Esophagus (tissue), 2 donors: ENCODE results near the gene PSTK. TPM values are rescaled to one million over a fixed set of nuclear protein-coding genes. Genes with fewer than 3 reads are reported as not detected.

Experiments used
- H3K27ac ChIP-seq, 2 donors: one replicate each; pipeline ENCODE4 v1.5.1; 2013; ENCODE audit warnings: low read depth in 2 of 2, mild to moderate bottlenecking in 2 of 2, inconsistent platforms in 1 of 2, low read length in 1 of 2, moderate library complexity in 1 of 2
- H3K27me3 ChIP-seq, 2 donors: one replicate each; pipeline ENCODE4 v1.6.1; 2013; ENCODE audit warnings: low read length in 2 of 2, control low read depth in 1 of 2, mild to moderate bottlenecking in 1 of 2; ENCODE audit not compliant: insufficient read depth in 2 of 2, control insufficient read depth in 1 of 2
- H3K36me3 ChIP-seq, 2 donors: one replicate each; pipeline ENCODE4 v1.6.1; 2013; ENCODE audit warnings: low read length in 1 of 2; ENCODE audit not compliant: control insufficient read depth in 2 of 2, insufficient read depth in 2 of 2
- H3K4me1 ChIP-seq, 2 donors: one replicate each; pipeline ENCODE4 v1.6.1; 2013; ENCODE audit warnings: low read length in 1 of 2; ENCODE audit not compliant: control insufficient read depth in 2 of 2, insufficient read depth in 2 of 2
- H3K4me3 ChIP-seq, 2 donors: one replicate each; pipeline ENCODE4 v1.5.1; 2013; ENCODE audit warnings: low read length in 2 of 2, mild to moderate bottlenecking in 2 of 2, low read depth in 1 of 2, moderate library complexity in 1 of 2
- H3K9me3 ChIP-seq, 2 donors: one replicate each; pipeline ENCODE4 v1.6.1; 2013; ENCODE audit warnings: mild to moderate bottlenecking in 2 of 2, low read depth in 1 of 2, low read length in 1 of 2, moderate library complexity in 1 of 2; ENCODE audit not compliant: control insufficient read depth in 2 of 2, insufficient read depth in 1 of 2
- WGBS, 2 donors: extraction: QIAGEN DNeasy Blood & Tissue Kit; methylation state at CpG; one replicate each; pipeline ENCODE4 v1.1.7; 2013; 5-methylcytosine and 5-hydroxymethylcytosine counted together
- polyA plus RNA-seq, 2 donors: library from polyadenylated mRNA; stranded (reverse); fragments of 200-250 nt; gene quantifications; one replicate each; pipeline ENCODE4 v1.2.3, GENCODE V29; 2013
- donor health status: healthy with polysubstance abuse.
- donor health status: Bipolar disorder and iron deficiency.

Gene PSTK
- polyA plus RNA-seq, 2 donors, result 2.7 to 2.9 TPM

- no peak overlapping the region for H3K4me3 ChIP-seq
- peaks cover 0 to 2% of the 10 kb centered on the region in 2 donors for H3K9me3 ChIP-seq
- H3K27ac ChIP-seq, result no peak overlapping the region
- 98% methylated on average over 2 of the region's 2 CpGs for WGBS, 2 donors
- H3K36me3 ChIP-seq, result no peaks in the 10 kb centered on the region
- H3K27me3 ChIP-seq, result no peaks in the 10 kb centered on the region
- H3K4me1 ChIP-seq, result peaks cover 0 to 2% of the 10 kb centered on the region in 2 donors
Observed at GRCh38 chr10:123001370-123001769, 21.2 kb downstream of the PSTK start.

GRCh38 chr10:123004298-123004697 lies 24.1 kb downstream of the PSTK start:
- H3K4me1 ChIP-seq, result no peaks in the 10 kb centered on the region

GRCh38 chr10:123007558-123008354 lies 27.6 kb downstream of the PSTK start:
- peak overlapping the region; percentile 79 to 93 for H3K27ac ChIP-seq
- no peaks in the 10 kb centered on the region for H3K4me1 ChIP-seq
- H3K4me3 ChIP-seq, result peak overlapping the region; percentile 94 to 98
- WGBS, 2 donors, result 2 to 3% methylated on average over 29 to 30 of the region's 30 CpGs
- no peaks in the 10 kb centered on the region for H3K9me3 ChIP-seq
- H3K36me3 ChIP-seq, result no peaks in the 10 kb centered on the region
- H3K27me3 ChIP-seq, result no peaks in the 10 kb centered on the region

More at GRCh38 chr10:123004298-123004697, 24.1 kb downstream of the PSTK start:
- WGBS, 2 donors, result 39 to 42% methylated on average over 2 of the region's 2 CpGs
- Histone ChIP-seq H3K9me3 (no peaks in the 10 kb centered on the region), H3K4me3 (no peak overlapping the region), H3K27me3 (no peaks in the 10 kb centered on the region), H3K27ac (no peak overlapping the region), H3K36me3 (no peaks in the 10 kb centered on the region)

GRCh38 chr10:123008355-123009104 lies 28.3 kb downstream of the PSTK start, which contains the start of the genes ACADSB and IKZF5:
Gene ACADSB (plus strand): TSS chr10:123009006. CDS start chr10:123009030, 24 bp downstream.
Gene IKZF5 (minus strand): TSS chr10:123008795. CDS start chr10:122998625, 10,170 bp downstream.
- no peaks in the 10 kb centered on the region for H3K27me3 ChIP-seq
- 0% methylated on average over 63 to 68 of the region's 68 CpGs for WGBS, 2 donors

GRCh38 chr10:123009105-123009820 lies 29.1 kb downstream of the PSTK start:
- Histone ChIP-seq H3K27ac (peak overlapping the region; percentile 43 to 69), H3K36me3 (no peaks in the 10 kb centered on the region), H3K27me3 (no peaks in the 10 kb centered on the region), H3K4me3 (peak overlapping the region; percentile 91 to 98), H3K4me1 (peaks cover 3 to 6% of the 10 kb centered on the region in 2 donors), H3K9me3 (no peaks in the 10 kb centered on the region)
- 1% methylated on average over 27 to 34 of the region's 34 CpGs for WGBS, 2 donors

More at GRCh38 chr10:123008355-123009104, 28.3 kb downstream of the PSTK start, which contains the start of the genes ACADSB and IKZF5:
- Histone ChIP-seq H3K36me3 (no peaks in the 10 kb centered on the region), H3K27ac (peak within 1 kb of the TSS; percentile 79 to 93), H3K4me3 (peak within 1 kb of the TSS; percentile 94 to 98), H3K9me3 (no peaks in the 10 kb centered on the region), H3K4me1 (peaks cover 2 to 3% of the 10 kb centered on the region in 2 donors)

GRCh38 chr10:123011987-123012386 lies 31.8 kb downstream of the PSTK start:
- Histone ChIP-seq H3K36me3 (no peaks in the 10 kb centered on the region), H3K4me3 (no peak overlapping the region), H3K4me1 (peaks cover 3 to 6% of the 10 kb centered on the region in 2 donors), H3K27ac (no peak overlapping the region), H3K27me3 (no peaks in the 10 kb centered on the region), H3K9me3 (no peaks in the 10 kb centered on the region)
- WGBS, 2 donors, result 66 to 70% methylated on average over 3 of the region's 3 CpGs

GRCh38 chr10:123013456-123014419 lies 33.5 kb downstream of the PSTK start:
- Histone ChIP-seq H3K9me3 (no peaks in the 10 kb centered on the region), H3K36me3 (no peaks in the 10 kb centered on the region), H3K4me3 (no peak overlapping the region), H3K27ac (peak overlapping the region in 1 of 2 donors; percentile 53), H3K27me3 (no peaks in the 10 kb centered on the region), H3K4me1 (peaks cover 3 to 6% of the 10 kb centered on the region in 2 donors)
- WGBS, 2 donors, result 93 to 95% methylated on average over 43 of the region's 43 CpGs

GRCh38 chr10:123014772-123015171 lies 34.6 kb downstream of the PSTK start:
- H3K9me3 ChIP-seq, result no peaks in the 10 kb centered on the region
- H3K36me3 ChIP-seq, result no peaks in the 10 kb centered on the region
- no peaks in the 10 kb centered on the region for H3K27me3 ChIP-seq
- no peak overlapping the region for H3K27ac ChIP-seq
- no peak overlapping the region for H3K4me3 ChIP-seq
- peaks cover 3 to 6% of the 10 kb centered on the region in 2 donors for H3K4me1 ChIP-seq
- WGBS, 2 donors, result 75 to 85% methylated on average over 2 of the region's 2 CpGs
